Hippocampal formation (tissue), 2 donors: ENCODE measurements around the gene COL9A3.

Experiments
- DNase-seq, 2 donors: peaks; one replicate each; lab custom pipeline; 2025; lab: John Stamatoyannopoulos, UW

COL9A3 gene

DNA sequence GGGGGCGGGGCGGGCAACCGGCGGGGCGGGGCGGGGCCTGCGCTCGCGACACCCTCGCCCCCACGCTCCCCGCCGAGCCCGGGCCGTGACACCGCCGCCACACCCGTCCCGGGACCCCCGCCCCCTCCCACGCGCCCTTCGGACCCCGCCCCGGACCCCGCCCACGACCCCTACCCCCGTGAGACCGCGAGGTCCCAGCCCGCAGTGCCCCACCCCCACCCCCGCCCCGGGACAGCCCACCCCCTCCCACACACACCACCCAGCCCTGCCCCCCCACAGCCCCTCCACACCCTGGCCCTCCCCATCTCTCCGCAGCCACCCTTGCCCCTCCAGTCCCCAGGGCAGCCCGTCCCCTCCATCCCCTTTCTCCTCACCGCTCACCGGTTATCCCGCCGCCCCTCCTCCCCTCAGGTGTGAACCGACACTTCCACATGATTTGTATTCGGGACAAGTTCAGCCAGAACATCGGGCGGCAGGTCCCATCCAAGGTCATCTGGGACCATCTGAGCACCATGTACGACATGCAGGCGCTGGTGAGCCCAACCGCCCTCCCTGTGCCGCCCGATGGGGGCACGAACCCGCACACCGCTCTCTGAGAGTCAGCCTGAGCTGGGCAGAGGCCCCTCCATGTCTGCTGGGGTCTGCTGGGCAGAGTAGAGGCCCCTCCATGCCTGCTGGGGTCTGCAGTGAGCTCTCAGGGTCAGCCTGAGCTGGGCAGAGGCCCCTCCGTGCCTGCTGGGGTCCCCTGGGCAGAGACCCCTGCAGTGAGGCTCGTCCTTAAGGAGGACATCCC, 20.0 kb upstream of the COL9A3 start:
- DNase-seq, result no peak

DNA sequence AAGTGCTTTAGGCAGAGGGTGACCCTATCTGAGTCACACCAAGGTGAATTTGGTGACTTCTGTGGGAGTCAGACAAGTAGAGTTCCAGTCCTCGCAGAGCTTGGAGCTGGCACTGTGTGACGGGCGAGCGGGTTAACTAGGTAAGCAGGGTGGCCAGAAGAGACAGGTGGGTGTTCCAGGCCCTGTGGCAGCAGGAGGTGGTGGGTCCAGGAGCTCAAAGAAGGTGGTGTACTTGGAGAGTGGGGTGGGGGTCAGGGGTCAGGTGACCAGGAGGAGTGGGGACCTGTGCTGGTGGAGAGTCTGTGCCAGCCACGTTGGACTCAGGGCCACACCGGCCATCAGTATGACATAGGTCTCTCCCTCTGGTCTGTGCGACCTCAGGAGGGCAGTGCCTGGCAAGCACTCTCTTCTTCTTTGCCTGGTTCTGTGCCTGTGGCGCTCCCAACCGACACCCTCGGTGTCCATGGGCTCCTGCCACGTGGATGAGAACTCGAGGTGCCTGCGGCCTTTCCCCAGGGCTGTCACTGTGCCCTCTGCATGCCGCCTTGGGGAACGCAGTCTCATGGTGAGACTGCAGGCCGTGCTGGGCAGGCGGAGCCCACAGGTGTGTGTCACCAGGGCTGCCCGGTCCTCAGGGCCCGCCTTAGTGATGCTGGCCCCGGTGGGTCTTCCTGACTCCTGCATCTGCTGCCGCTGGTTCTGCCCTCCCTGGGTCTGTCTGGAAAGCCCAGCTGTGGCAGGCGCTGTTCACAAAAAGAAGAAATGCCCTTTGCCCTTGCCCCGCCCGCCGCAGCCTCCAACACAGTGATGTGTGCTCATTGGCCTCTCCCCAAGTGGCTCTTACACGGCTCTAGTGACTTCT, 18.9 kb upstream of the COL9A3 start:
- no peak for DNase-seq

DNA sequence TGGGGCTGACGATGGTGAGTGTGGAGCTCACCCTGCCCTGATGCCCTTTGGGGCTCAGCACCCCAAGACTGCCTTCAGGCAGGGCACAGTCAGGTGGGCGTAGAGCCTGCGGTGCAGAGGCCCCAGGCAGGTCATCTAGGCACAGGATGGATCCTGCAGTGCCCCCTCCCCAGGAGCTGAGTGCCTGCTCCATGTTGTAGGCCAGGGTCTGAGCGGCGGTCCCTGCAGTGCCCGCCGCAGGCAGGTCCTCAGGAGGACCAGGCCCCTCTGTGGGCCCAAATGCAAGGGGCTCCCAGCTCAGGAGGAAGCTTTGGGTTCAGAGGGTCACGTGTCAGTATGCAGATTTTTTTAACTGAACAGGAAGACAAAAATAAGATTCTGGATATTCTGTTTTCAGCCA, 17.8 kb upstream of the COL9A3 start:
- no peak for DNase-seq

DNA sequence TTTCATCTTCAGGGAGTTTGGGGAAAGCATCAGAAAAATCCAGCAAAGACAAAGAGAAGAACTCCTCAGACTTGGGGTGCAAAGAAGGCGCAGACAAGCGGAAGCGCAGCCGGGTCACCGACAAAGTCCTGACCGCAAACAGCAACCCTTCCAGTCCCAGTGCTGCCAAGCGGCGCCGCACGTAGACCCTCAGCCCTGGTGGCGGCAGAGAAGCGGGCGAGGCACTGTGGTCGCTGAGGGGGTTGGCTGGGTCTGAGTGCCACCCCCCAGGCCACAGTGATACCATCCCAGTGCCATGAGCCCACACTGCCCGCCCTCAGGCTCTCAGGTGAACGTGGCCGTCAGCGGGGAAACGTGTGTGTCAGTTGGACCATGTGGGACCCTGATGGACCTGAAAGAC, 17.4 kb upstream of the COL9A3 start:
- no peak for DNase-seq

DNA sequence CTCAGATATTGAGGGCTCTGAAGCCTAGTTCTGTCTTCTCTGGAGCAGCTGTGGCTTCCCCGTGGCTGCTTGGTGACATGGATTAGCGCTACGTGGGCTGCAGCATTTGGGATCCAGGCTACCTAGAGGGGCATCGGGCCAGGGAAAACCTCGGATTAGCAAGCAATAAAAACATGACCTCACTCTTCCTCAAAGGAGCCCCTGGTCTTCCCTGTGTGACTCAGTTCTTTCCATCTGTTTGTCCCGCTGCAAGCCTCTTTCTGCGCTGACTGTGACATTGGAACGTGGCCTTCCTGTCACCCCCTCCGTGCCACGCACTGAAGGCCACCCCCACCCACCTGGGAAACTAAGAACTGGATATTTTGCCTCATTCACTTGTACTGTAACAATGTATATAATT, 17.0 kb upstream of the COL9A3 start:
- no peak for DNase-seq

DNA sequence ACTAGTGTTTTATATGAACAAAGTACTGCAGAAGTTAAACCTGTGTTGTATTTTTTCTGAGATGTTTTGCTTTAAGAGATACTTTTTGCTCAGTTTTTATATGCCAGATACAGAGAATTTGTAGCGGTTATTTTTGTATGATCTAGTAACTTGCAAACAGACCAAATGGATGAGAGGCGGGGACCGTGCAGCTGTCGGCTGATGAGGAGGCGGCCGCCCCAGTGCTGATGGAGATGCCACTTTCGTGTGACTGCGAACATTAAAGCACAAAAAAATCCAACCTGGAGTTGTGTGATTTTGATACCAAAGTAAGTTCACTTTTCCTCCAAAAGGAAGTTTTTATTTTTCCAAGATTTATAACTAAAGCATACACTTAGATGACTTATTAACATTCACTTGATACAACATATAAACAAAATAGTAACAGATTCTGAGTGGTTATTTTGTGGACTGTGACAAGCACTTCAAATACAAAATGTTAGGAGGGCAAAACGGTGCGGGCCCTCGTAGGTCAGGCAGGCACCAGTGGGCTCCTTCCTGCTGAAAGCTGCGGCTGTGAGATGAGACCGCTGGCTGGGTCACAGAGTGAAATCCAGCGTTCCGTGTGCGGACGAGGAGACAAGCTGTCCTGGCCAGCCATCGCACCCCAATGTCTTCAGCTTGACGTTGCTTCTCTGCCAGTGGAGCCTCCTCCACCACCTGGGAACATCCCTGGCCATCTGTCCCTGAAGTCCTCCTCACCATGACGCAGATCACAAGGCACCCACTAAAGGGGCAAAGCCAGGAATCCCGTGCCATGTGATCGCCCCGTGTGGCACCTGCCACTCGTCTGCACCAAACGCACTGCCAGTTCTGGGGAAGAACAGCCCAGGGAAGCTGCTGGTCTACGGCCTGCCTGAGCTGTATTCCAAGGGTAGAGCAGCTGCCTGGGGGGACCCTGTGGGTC, 16.3 kb upstream of the COL9A3 start:
- peak in 1 of 2 donors; percentile 34 for DNase-seq

DNA sequence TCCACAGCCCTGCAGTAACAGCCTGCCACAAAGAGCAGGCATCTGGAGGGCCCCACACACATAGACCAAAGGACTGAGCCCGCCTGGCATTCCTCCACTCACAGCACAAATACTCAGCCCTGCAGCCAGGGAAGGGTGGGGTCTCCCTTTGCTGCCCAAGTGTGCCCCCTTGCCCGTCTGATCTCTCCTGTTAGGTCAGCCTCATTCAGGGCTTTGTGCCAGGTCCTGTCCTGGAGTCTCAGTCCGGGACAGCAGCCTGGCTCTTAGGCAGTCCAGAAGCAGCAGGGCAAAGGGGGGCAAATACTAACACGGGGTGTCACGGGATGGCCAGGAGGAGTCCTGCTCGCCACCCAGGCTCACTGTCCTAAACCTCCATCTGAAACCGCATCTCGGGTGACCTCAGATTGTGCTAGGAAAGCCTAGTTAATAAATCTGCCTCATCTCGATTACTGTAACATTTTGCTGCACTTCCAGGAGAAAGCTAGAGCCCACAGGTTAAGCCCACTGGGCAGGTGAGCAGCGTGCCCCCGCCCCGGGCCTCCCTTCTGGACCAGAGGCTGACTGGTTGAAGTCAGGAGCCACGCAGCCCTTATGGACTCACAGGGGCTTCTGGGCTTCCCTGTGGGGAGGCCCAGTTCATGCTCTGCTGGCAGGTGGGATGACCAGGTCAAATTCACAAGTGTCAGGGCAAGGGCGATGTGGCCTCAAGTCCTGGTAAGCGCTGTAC, 15.4 kb upstream of the COL9A3 start:
- DNase-seq, result no peak

DNA sequence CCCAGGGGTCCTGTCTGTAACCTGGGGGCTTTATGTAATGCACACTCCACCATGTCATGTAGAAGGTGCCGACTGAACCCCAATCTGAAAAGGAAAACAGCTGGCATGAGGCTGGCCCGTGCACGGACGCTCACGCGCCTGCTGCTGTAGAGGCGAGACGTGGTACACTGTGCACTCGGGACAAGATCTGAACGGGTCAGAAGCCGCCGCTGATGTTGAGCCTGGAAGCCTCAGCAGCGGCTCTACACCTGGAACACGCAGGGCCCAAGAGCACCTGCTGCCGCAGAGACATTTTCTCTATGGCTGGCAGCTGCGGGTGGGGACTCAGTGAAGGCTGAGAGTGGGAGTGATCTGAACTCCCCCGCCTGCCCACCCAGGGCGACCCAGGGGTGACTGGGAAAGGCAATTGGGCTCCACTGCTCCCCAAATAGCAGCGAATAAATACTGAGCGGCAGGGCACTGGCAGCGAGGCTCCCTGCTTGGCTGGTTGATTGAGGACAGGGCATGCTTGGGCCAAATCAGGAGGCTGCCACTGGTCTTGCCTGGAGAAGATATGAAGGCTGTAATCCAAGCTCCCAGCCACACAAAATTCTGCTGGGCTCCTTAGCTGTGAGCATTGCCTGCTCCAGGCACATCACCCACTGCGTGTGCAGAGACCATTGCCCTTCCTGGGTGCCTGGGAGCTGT, 14.7 kb upstream of the COL9A3 start:
- no peak for DNase-seq

DNA sequence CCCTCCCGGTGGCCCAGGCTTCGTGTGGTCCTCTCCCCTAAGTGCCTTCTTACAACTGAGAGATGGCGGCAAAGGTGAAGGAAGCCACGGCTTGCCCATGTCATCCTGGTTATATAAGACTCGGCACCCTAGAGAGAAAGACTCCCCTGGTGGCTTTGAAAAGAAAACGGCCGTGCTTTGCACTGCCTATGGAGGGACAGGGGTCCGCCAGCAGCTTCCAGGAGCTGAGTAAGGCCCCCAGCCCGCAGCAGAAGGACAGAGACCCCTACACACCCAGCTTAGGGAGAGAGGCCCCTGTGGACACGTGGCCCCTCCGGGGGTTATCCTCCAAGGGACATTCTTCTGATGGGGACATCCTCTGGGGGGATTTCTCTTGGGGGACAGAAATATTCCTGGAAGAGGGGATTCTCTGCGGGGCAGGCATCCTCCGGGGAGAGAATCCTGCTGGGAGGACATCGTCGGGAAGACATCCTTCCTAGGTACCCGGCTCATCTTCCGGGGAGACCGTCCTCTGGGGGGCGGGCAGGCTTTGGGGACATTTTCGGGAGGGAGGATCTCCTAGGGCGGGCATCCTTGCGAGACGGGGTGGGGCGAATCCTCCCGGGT, 12.7 kb upstream of the COL9A3 start:
- no peak for DNase-seq

DNA sequence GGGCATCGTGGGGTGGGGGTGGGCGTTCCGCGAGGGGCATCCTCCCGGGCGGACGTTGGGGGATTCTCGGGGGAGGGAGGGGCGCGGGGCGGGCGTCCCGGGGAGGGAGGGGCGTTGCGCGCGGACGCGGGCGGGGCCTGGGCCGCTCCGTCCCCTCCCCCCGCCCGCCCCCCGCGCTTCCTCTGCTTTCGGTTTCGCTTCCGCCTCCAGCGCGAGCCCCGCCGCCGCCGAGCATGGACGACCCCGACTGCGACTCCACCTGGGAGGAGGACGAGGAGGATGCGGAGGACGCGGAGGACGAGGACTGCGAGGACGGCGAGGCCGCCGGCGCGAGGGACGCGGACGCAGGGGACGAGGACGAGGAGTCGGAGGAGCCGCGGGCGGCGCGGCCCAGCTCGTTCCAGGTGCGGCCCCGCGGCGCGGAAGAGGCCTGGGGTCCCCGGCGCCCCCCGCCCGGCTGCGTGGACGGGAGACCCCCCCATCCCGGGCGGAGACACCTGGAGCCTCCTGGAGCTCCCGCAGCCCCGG, 12.2 kb upstream of the COL9A3 start, which contains the start of gene OGFR:
TSS of gene OGFR (plus strand) at position 209 of the 528 bp plus-strand sequence. CDS start at position 234, 25 bp downstream.
- peak; percentile 50 for DNase-seq

DNA sequence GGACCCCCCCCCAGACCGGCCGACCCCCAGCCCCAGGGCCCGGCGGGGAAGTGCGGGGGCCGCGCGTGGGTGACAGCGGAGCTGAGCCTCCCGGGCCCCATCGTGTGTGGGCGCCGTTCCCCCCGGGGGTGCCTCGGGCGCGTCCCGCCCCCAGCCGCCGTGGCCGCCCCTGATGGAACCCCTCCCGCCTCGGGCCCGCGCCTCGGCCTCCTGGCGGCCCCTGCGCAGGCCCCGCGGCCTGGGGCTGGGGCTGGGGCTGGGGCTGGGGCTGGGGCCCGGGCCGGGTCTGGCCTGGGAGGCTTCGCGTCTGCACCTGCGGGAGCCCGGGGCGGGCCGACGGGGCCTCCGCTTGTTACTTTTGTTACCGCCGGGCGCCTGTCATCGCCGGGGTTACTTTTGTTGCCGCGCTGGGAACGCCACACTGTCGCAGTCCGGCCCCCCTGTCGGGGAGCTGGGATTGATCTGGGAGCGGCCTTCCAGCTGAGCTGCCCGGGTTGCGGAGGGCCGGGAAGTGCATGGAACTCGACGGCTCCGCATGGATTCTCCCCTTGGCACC, 11.6 kb upstream of the COL9A3 start:
- no peak for DNase-seq

DNA sequence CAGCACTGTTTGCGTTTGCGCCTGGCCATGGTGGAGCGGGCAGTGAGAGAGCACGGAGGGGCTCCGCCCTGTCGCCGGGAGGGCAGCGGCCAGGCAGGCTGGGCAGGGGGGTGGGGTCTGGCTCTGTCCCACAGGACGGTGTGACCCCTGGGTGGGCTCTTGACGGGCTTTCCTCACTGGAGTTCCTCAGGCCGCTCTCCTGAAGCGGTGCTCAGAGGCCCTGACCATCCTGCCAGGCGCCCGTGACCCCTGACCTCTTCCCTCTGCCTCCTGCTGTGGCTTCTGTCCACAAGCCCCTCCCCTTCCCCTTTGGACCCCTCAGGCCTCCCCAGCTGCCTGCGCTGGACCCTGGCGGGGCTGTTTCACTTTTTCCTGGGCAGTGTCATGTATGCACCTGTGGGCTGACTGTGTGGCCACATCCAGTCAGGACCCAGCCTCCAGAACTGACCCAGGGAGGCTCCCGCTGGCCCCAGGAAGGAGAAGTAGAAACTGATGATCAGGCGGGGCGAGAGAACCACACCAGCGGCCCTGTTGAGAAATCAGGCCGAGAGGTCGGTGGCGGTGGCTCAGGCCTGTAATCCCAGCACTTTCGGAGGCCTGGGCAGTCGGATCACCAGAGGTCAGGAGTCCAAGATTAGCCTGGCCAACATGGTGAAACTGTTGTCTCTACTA, 11.0 kb upstream of the COL9A3 start:
- no peak for DNase-seq

DNA sequence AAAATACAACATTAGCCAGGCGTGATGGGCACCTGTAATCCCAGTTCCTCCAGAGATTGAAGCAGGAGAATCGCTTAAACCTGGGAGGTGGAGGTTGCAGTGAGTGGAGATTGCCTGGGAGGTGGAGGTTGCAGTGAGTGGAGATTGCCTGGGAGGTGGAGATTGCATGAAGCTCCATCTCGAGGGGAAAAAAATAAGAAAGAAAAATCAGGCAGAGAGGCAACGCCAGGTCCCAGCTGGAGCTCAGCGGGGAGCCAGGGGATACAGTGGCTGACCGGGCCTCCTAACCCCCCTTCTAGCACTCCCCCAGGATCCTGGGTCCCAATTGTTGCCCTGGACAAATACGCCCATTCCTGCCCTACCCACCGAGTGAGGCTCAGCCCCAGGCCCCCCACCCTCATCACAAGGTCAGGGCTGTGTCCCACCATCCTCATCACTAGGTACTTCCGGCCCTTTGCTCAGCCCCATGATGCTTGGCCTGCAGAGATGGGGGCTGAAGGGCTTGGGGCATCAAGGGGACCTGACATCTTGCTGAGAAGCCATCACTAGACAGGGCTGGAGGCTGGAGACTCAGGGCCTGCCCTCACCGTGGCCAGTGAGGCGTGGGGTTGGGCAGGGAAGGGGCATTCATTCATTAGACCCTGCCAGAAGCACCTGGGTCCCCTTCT, 10.3 kb upstream of the COL9A3 start:
- DNase-seq, result no peak

DNA sequence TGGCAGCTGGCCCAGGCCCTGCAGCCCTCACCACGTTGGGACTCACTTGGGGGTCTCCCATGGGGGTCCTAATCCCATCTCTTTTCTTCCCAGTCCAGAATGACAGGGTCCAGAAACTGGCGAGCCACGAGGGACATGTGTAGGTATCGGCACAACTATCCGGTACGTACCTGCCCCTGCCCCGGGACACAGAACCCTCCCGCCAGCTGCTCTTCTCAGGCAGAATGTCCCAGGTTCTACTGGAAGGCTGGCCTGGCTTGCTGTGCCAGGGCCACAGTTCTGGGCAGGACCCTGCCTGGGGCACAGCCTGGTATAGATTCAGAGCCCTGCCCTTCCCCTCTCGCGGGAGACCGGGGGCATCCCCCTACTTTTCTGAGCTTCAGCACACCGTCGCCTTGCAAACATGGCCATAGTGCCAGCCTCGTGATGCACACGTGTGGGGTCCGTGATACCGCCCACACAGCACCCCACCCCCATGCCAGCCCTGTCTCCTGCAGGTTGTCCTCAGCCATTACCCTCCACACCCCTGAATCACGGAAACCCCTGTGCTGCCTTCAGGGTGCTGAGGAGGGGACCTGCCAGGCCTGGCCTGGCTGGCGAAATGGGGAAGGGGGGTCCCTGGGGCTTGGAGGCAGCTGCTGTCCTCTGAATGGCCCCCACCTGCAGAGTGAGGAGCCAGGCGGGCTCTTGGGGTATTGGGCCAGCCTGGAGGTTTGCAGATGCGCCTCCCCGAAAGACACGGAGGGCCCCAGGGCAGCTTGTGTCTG, 9.2 kb upstream of the COL9A3 start:
- DNase-seq, result no peak

DNA sequence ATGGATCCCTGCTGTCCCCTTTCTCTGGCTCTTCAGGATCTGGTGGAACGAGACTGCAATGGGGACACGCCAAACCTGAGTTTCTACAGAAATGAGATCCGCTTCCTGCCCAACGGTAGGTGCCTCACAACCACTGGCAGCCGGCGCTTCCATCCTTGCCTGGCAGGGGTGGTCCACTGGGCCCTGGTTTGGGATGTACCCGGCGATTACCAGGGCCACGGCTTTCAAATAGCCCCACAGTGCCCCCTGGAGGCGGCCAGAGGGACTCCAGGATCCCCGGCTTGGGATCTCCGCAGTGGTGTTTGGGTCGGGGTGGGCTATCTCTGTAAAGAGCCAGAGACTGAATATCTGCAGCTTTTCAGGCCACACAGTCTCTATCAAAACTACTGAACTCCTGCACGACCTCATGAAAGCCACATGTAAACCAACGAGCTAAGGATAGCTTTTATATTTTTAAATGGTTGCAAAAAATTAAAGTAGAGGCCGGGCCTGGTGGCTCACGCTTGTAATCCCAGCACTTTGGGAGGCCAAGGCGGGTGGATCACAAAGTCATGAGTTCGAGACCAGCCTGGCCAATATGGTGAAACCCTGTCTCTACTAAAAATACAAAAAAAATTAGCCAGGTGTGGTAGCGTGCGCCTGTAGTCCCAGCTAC, 8.5 kb upstream of the COL9A3 start:
- DNase-seq, result peak in 1 of 2 donors; percentile 39

DNA sequence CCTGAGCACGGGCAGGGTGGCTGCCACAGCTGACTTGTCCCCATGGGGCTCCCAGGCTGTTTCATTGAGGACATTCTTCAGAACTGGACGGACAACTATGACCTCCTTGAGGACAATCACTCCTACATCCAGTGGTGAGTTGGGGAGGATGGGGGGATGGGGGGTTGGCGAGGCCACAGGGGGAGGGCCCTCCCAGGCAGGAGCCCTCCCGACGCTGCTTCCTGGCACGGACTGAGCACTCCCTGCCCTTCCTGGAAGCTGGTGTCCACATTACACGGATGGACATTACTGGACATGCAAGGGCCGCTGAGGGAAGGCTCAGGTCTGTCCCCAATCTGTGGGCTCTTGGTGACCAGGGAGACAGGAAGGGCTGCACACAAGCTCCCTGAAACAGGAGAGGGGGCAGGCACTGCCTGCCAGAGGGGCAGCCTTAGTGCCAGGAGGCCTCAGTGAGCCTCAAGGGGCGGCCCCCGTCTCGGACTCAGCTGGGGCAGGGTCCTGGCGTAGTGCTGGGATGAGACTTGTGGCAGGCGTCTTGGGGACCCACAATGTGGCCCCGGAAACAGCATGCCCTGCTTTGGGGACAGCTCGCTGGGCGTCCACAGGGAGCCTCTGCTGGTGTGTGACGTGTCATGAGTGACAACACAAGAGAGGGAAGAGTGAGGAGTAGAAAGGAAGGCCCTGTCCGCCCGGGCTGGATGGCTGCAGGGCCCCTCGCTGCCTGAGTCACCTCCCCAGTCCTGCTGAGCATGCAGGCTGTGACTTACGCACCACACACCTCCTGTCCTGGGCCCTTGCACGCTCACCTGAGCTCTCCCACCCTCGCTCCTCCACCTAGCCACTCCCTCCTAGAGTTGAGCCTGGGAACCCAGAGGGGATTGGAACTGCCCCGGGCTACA, 7.1 kb upstream of the COL9A3 start:
- no peak for DNase-seq
